Parathyroid adenoma (tissue), 2 donors: ENCODE measurements around the gene MAP3K5.

Experiments used
- H2AFZ ChIP-seq: fragments of 300-600 bp; sonication (generic); one replicate; pipeline ENCODE4 v1.7.0; 2017; ENCODE audit warnings: antibody characterized with exemption, mild to moderate bottlenecking
- H3K27ac ChIP-seq: fragments of 300-600 bp; sonication (generic); one replicate; pipeline ENCODE4 v1.7.0; 2017
- H3K27me3 ChIP-seq: fragments of 300-600 bp; sonication (generic); one replicate; pipeline ENCODE4 v1.7.0; 2017; ENCODE audit warnings: low read length; ENCODE audit not compliant: control insufficient read depth, insufficient read depth
- H3K36me3 ChIP-seq: fragments of 300-600 bp; sonication (generic); one replicate; pipeline ENCODE4 v1.7.0; 2017; ENCODE audit warnings: low read length; ENCODE audit not compliant: control insufficient read depth, insufficient read depth
- H3K4me1 ChIP-seq: fragments of 300-600 bp; sonication (generic); one replicate; pipeline ENCODE4 v1.7.0; 2017; ENCODE audit warnings: control low read depth
- H3K4me2 ChIP-seq: fragments of 300-600 bp; sonication (generic); one replicate; pipeline ENCODE4 v1.7.0; 2017; ENCODE audit warnings: low read length
- H3K4me3 ChIP-seq: fragments of 300-600 bp; sonication (generic); one replicate; pipeline ENCODE4 v1.7.0; 2017; ENCODE audit warnings: low read depth, low read length
- H3K79me2 ChIP-seq: fragments of 300-600 bp; sonication (generic); one replicate; pipeline ENCODE4 v1.7.0; 2017; ENCODE audit warnings: control low read depth
- H3K9ac ChIP-seq: fragments of 300-600 bp; sonication (generic); one replicate; pipeline ENCODE4 v1.7.0; 2017; ENCODE audit warnings: mild to moderate bottlenecking
- H3K9me3 ChIP-seq: fragments of 300-600 bp; sonication (generic); one replicate; pipeline ENCODE4 v1.7.0; 2017; ENCODE audit warnings: low read length; ENCODE audit not compliant: control insufficient read depth
- TF ChIP-seq, protein P1 (sequence below): fragments of 300-600 bp; sonication (generic); IDR thresholded peaks from one replicate; pipeline ENCODE4 v1.7.0; 2017; ENCODE audit warnings: antibody characterized with exemption, mild to moderate bottlenecking
- donor health status: primary hyperparathyroidism.

Gene MAP3K5

DNA sequence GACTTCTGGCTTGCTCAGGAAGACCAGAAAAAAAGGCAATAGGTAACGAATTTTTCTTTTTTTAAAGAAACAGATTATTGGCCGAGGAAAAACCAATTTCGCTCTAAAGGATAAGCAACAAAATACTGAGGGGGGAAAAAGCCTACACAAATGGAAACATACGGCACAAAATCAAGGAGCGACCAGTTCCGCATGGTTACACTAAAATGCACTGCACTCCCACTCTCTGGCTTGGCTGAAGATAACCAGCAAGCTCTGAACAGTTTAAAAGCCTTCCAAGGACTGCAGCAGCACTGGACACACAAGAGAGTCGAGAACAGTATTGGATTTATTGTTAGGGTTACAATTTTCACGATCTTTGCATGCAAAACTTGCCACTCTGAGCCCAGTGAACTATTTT, 241.2 kb downstream of the MAP3K5 start:
- Histone ChIP-seq H3K9ac (no peak overlapping the region), H3K4me2 (peak overlapping the region; percentile 90), H2AFZ (peak overlapping the region; percentile 98), H3K79me2 (peaks cover 30% of the 10 kb centered on the region), H3K9me3 (no peaks in the 10 kb centered on the region), H3K27ac (peak overlapping the region; percentile 81), H3K27me3 (no peaks in the 10 kb centered on the region), H3K4me3 (peak overlapping the region; percentile 78), H3K4me1 (peaks cover 5% of the 10 kb centered on the region), H3K36me3 (no peaks in the 10 kb centered on the region)
- TF ChIP-seq, protein P1, sequence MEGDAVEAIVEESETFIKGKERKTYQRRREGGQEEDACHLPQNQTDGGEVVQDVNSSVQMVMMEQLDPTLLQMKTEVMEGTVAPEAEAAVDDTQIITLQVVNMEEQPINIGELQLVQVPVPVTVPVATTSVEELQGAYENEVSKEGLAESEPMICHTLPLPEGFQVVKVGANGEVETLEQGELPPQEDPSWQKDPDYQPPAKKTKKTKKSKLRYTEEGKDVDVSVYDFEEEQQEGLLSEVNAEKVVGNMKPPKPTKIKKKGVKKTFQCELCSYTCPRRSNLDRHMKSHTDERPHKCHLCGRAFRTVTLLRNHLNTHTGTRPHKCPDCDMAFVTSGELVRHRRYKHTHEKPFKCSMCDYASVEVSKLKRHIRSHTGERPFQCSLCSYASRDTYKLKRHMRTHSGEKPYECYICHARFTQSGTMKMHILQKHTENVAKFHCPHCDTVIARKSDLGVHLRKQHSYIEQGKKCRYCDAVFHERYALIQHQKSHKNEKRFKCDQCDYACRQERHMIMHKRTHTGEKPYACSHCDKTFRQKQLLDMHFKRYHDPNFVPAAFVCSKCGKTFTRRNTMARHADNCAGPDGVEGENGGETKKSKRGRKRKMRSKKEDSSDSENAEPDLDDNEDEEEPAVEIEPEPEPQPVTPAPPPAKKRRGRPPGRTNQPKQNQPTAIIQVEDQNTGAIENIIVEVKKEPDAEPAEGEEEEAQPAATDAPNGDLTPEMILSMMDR = no peak

DNA sequence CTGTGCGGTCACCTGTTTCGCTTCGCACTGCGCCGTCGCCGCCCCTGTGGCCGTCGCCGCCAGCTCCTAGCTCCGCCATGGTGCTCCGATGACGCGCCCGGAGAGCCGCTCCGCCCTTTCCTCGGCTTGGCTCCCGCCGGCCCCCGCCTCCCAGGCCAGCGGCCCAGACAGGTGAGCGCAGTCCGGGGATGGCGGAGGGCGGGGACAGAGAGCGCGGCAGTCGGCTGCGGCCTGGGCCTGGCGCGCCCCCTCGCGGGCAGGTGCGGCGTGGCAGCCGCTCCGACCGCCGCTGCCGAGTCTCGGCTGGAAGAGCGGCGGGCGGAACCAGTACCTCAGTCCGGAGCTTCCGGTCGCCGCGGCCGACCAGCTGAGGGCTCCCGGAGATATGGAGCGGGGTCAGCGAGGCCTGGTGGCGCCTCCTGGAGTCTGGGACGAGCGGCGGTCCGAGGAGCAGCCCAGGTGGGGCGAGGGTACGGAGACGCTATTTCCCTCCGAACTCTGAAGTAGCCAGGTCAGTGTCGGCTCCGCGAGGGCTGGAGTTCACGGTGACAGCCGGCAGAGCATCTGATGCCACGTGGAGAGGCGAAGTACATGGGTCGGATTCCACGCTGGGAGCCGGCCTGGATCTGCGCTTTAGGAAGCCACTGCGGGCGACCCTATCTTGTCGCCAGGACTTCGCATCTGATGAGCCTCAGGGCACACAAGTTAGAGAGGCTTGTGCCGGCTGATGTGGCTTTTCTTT, 241.8 kb downstream of the MAP3K5 start, which contains the start of gene MAP7:
MAP7 (minus strand) TSS at position 93 of the 742 bp plus-strand sequence; CDS start at position 79, 14 bp downstream.
- Histone ChIP-seq H3K27me3 (no peaks in the 10 kb centered on the region), H2AFZ (peak within 1 kb of the TSS; percentile 98), H3K4me2 (peak within 1 kb of the TSS; percentile 90), H3K36me3 (no peaks in the 10 kb centered on the region), H3K4me3 (peak within 1 kb of the TSS; percentile 78), H3K27ac (peak within 1 kb of the TSS; percentile 81), H3K9me3 (no peaks in the 10 kb centered on the region), H3K9ac (peak within 1 kb of the TSS; percentile 40), H3K4me1 (peaks cover 5% of the 10 kb centered on the region), H3K79me2 (peaks cover 34% of the 10 kb centered on the region)
- TF ChIP-seq, protein P1 = peak; percentile 98

DNA sequence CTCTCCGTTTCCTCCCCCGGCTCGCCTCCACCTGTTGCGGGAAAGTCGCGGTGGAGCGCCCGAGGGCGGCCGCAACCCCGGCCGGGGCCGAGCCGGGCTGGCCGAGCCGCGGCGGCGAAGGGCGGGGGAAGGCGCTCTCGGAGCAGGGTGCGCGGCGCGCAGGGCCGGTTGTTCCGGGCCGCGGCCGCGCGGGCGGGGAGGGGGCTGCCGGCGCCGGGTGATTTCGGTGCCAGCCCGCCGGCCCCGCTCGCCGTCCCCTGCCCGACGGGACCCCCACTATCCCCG, 242.3 kb downstream of the MAP3K5 start:
- H3K27me3 ChIP-seq = no peaks in the 10 kb centered on the region
- H3K36me3 ChIP-seq = no peaks in the 10 kb centered on the region
- H2AFZ ChIP-seq = peak overlapping the region; percentile 98
- peak overlapping the region; percentile 81 for H3K27ac ChIP-seq
- peaks cover 38% of the 10 kb centered on the region for H3K79me2 ChIP-seq
- no peaks in the 10 kb centered on the region for H3K9me3 ChIP-seq
- TF ChIP-seq, protein P1 = no peak
- H3K4me2 ChIP-seq = peak overlapping the region; percentile 90
- H3K4me3 ChIP-seq = peak overlapping the region; percentile 78
- peaks cover 5% of the 10 kb centered on the region for H3K4me1 ChIP-seq
- H3K9ac ChIP-seq = peak overlapping the region; percentile 40

DNA sequence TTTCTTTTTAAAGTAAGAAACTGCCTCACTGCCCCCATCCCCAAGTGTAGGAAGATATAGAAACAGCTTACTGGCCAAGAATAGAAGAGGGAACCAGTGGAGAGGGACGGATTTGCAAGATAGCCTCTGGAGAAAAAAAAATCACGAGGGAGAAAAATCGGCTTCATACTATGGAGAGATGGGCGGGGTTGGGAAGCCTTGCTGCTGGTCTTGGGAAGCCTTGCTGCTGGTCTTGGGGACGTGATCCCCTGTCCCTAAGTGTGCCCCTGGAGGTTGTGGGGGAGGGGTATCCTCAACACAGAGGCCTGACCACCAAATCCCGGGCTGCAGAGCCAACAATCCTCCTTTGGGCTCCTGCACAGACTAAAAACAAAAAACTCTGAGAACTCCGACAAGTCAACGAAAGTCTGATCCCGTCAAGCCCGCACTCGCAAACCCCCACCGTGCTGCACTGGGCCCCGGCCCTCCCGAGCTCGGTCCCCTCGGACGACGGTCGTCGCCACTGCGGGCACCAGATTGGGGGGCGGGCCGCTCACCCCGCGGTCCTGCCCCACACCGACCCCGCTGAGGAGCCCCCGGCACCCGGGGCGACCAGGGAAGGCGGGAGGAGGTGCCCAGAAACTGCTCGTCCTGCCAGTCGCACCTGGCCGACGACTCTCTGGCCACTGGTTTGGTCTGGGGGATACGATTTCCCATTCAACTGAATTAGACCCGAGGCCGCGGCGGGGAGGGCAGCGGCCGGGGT, 242.8 kb downstream of the MAP3K5 start:
- no peak overlapping the region for H3K27ac ChIP-seq
- H3K9me3 ChIP-seq = no peaks in the 10 kb centered on the region
- peak overlapping the region; percentile 40 for H3K9ac ChIP-seq
- no peaks in the 10 kb centered on the region for H3K27me3 ChIP-seq
- peaks cover 43% of the 10 kb centered on the region for H3K79me2 ChIP-seq
- H3K36me3 ChIP-seq = no peaks in the 10 kb centered on the region
- peaks cover 7% of the 10 kb centered on the region for H3K4me1 ChIP-seq
- H3K4me2 ChIP-seq = peak overlapping the region; percentile 84
- peak overlapping the region; percentile 98 for H2AFZ ChIP-seq
- TF ChIP-seq, protein P1 = no peak
- peak overlapping the region; percentile 78 for H3K4me3 ChIP-seq
